ENCODE measurements around the gene CRYBB1.

Gene CRYBB1

GRCh38 chr22:26551568-26551967 is 66.3 kb downstream of the CRYBB1 start:
- no peak for DNase-seq (ENCODE audit: extremely low read depth, low read depth)
- no peak overlapping the region for H3K4me3 ChIP-seq (replicated peaks; ENCODE audit: low read depth, low read length)
- no peak for TF ChIP-seq CTCF (IDR thresholded peaks at IDR 0.05; ENCODE audit: low read depth, low read length, missing control alignments)

- DNase-seq (ENCODE audit: extremely low read depth, low read depth) = peak; percentile 59
- no peak for TF ChIP-seq CTCF (IDR thresholded peaks at IDR 0.05; ENCODE audit: low read depth, low read length, missing control alignments)
- no peak overlapping the region for H3K4me3 ChIP-seq (replicated peaks; ENCODE audit: low read depth, low read length)
Measured at GRCh38 chr22:26550498-26551033, 67.3 kb downstream of the CRYBB1 start.

GRCh38 chr22:26549902-26550497 is 67.8 kb downstream of the CRYBB1 start:
- H3K4me3 ChIP-seq (replicated peaks; ENCODE audit: low read depth, low read length) = no peak overlapping the region
- no peak for TF ChIP-seq CTCF (IDR thresholded peaks at IDR 0.05; ENCODE audit: low read depth, low read length, missing control alignments)
- no peak for DNase-seq (ENCODE audit: extremely low read depth, low read depth)

Data from HFF-Myc (cell line).